GM19240 (cell line): ENCODE data around the gene UGT2B7.

Experiments
- DNase-seq: peaks from one replicate; pipeline ENCODE4 v3.0.0; 2011; ENCODE audit warnings: low spot score; ENCODE audit not compliant: insufficient read length

Gene UGT2B7

GRCh38 chr4:69154021-69154420, 57.7 kb downstream of the UGT2B7 start:
- no peak for DNase-seq

GRCh38 chr4:69156913-69157312, 60.6 kb downstream of the UGT2B7 start:
- no peak for DNase-seq
